IPS DF 6.9 (cell line): ENCODE measurements around the gene DGLUCY.

Experiments used
- DNase-seq: peaks from one replicate; pipeline ENCODE4 v3.0.0-alpha.2; 2013; ENCODE audit warnings: low read depth, low spot score
- H3K27ac ChIP-seq: one replicate; pipeline ENCODE4 v1.5.1; 2013; ENCODE audit warnings: low read length, control low read depth
- H3K27me3 ChIP-seq: 2 replicates; pipeline ENCODE4 v1.6.1; 2013; ENCODE audit warnings: mild to moderate bottlenecking, low read length; ENCODE audit not compliant: control insufficient read depth, insufficient read depth
- H3K36me3 ChIP-seq: 2 replicates; pipeline ENCODE4 v1.6.1; 2013; ENCODE audit warnings: low read length; ENCODE audit not compliant: control insufficient read depth, insufficient read depth
- H3K4me1 ChIP-seq: 2 replicates; pipeline ENCODE4 v1.6.1; 2013; ENCODE audit warnings: low read length; ENCODE audit not compliant: control insufficient read depth, insufficient read depth
- H3K4me3 ChIP-seq: 2 replicates; pipeline ENCODE4 v1.5.1; 2013; ENCODE audit warnings: mild to moderate bottlenecking, low read length
- H3K9me3 ChIP-seq: 2 replicates; pipeline ENCODE4 v1.6.1; 2013; ENCODE audit warnings: low read length, inconsistent platforms; ENCODE audit not compliant: control insufficient read depth, insufficient read depth
- WGBS: extraction: QIAGEN DNeasy Blood & Tissue Kit; methylation state at CpG from one replicate; pipeline ENCODE4 v1.1.7; 2013; ENCODE audit warnings: mixed read lengths, missing lambda C conversion rate; ENCODE audit not compliant: insufficient read length, insufficient coverage; 5-methylcytosine and 5-hydroxymethylcytosine counted together

Gene DGLUCY

DNA sequence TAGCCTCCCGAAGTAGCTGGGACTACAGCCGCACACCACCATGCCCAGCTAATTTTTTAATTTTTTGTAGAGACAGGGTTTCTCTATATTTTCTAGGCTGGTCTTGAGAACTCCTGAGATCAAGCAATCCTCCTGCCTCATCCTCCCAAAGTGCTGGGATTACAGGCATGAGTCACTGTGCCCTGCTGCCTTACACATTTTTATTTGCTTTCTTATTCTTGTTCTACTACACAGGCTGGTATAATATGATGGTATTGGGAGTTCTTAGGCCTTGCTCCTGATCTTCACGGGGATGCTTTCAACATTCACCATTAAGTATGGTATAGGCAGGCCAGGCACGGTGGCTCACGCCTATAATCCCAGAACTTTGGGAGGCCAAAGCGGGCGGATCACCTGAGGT is 21.2 kb downstream of the DGLUCY start:
- Histone ChIP-seq H3K4me1 (no peaks in the 10 kb centered on the region), H3K9me3 (no peaks in the 10 kb centered on the region), H3K27ac (no peak overlapping the region), H3K36me3 (no peaks in the 10 kb centered on the region; the same call in 1 of the 2 replicates), H3K27me3 (no peaks in the 10 kb centered on the region), H3K4me3 (no peak overlapping the region)
- WGBS: no CpG with 5 or more reads among the region's 7 CpGs
- no peak for DNase-seq

DNA sequence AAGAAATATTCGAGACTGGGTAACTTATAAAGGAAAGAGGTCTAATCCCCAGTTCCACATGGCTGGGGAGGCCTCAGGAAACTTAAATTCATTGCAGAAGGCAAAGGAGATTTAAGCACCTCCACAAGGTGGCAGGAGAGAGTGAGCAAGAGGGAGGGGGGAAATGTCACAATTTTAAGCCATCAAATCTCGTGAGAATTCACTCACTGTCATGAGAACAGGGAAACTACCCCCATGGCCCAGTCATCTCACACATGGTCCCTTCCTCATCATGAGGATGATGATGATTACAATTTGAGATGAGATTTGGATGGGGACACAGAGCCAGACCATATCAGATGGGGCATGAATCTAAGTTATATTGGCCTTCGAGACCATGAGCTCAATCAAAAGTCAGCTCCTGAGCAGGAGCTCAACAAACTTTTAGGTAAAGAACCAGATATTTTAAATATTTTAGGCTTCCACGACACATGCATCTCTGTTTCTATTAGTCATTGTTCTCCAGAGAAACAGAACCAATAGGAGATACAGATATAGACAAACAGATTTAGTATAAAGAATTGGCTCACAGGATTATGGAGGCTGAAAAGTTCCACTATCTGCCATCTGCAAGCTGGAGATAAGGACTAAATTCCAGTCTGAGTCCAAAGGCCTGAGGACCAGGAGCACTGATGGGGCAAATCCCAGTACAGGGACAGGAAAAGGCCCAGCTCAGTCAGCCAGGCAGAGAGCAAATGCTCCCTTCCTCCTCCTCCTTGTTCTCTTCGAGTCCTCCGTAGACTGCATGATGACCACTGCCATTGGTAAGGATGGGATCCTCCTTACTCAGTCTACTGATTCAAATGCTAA is 24.9 kb downstream of the DGLUCY start:
- no peaks in the 10 kb centered on the region; the same call in 1 of the 2 replicates for H3K4me1 ChIP-seq
- WGBS: no CpG with 5 or more reads among the region's 6 CpGs
- H3K27ac ChIP-seq: no peak overlapping the region
- H3K27me3 ChIP-seq: no peaks in the 10 kb centered on the region
- H3K9me3 ChIP-seq: no peaks in the 10 kb centered on the region
- H3K4me3 ChIP-seq: no peak overlapping the region
- no peaks in the 10 kb centered on the region; the same call in 1 of the 2 replicates for H3K36me3 ChIP-seq
- no peak for DNase-seq

DNA sequence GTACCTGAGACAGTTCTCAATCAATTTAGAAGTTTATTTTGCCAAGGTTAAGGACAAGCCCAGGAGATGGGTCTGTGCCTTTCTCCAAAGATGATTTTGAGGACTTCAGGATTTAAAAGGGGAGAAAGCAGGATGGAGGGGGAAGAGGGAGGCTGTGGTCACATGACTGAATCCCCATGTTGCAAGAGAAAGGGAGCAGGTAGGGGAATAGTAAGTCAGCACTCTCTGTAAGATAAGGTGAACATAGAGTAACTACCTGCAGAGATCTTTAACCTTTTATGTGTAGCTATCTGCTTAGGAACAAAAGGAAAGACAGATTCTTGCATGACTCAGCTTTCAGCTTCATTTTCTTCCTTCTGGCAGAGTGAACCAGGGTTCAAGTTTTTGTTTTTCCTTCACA is 25.9 kb downstream of the DGLUCY start:
- DNase-seq: no peak
- H3K27me3 ChIP-seq: no peaks in the 10 kb centered on the region
- H3K4me1 ChIP-seq: no peaks in the 10 kb centered on the region; the same call in 1 of the 2 replicates
- H3K27ac ChIP-seq: no peak overlapping the region
- no peak overlapping the region for H3K4me3 ChIP-seq
- H3K9me3 ChIP-seq: no peaks in the 10 kb centered on the region
- H3K36me3 ChIP-seq: no peaks in the 10 kb centered on the region; the same call in 1 of the 2 replicates

- DNase-seq: no peak
- Histone ChIP-seq H3K9me3 (no peaks in the 10 kb centered on the region), H3K27me3 (no peaks in the 10 kb centered on the region), H3K4me3 (no peak overlapping the region), H3K36me3 (no peaks in the 10 kb centered on the region), H3K27ac (no peak overlapping the region), H3K4me1 (no peaks in the 10 kb centered on the region; the same call in 1 of the 2 replicates)
- WGBS: no CpG with 5 or more reads among the region's 3 CpGs
Measured at GRCh38 chr14:91140672-91141071, 26.8 kb downstream of the DGLUCY start.

GRCh38 chr14:91142214-91142668 is 28.4 kb downstream of the DGLUCY start:
- Histone ChIP-seq H3K9me3 (no peaks in the 10 kb centered on the region), H3K27me3 (no peaks in the 10 kb centered on the region), H3K4me1 (no peaks in the 10 kb centered on the region; the same call in 1 of the 2 replicates), H3K4me3 (no peak overlapping the region), H3K36me3 (no peaks in the 10 kb centered on the region), H3K27ac (no peak overlapping the region)
- no CpG with 5 or more reads among the region's 1 CpG for WGBS
- no peak for DNase-seq

GRCh38 chr14:91143862-91144261 is 30.0 kb downstream of the DGLUCY start:
- Histone ChIP-seq H3K4me3 (no peak overlapping the region), H3K4me1 (no peaks in the 10 kb centered on the region; the same call in 1 of the 2 replicates), H3K27me3 (no peaks in the 10 kb centered on the region), H3K27ac (no peak overlapping the region), H3K36me3 (no peaks in the 10 kb centered on the region), H3K9me3 (no peaks in the 10 kb centered on the region)
- WGBS: no CpG with 5 or more reads among the region's 8 CpGs
- no peak for DNase-seq

DNA sequence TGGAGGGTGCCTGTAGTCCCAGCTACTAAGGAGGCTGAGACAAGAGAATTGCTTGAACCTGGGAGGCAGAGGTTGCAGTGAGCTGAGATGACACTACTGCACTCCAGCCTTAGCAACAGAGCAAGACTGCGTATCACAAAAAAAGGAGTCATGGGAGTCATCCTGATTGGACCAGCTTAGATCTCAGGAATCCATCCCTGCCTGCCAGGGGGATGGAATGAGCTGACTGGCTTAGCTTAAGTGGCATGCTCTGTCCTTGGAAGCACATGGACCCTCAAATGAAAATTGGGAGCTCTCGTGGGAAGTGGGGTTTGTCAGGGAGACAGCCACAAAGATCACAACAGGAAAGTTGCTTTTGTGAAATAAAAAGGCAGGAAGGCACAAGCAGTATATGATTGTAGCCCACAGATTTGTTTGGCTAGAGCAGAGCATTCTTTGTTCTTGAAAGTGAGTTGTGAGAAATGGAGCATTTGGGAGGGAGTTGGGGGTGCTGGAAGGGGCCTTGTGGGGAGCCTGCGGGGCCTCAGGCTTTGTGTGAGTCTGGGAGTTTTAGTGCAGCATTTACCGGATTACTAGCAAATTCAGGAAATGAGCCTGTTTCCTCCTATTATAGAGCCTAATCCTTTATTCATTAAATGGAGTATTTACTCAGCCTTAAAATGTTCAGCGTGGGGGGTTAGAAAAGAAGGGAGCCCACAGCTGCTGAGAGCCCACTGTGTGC is 30.7 kb downstream of the DGLUCY start:
- DNase-seq: no peak
- Histone ChIP-seq H3K4me3 (no peak overlapping the region), H3K27ac (no peak overlapping the region), H3K4me1 (no peaks in the 10 kb centered on the region; the same call in 1 of the 2 replicates), H3K36me3 (no peaks in the 10 kb centered on the region), H3K27me3 (no peaks in the 10 kb centered on the region), H3K9me3 (no peaks in the 10 kb centered on the region)
- WGBS: no CpG with 5 or more reads among the region's 5 CpGs

DNA sequence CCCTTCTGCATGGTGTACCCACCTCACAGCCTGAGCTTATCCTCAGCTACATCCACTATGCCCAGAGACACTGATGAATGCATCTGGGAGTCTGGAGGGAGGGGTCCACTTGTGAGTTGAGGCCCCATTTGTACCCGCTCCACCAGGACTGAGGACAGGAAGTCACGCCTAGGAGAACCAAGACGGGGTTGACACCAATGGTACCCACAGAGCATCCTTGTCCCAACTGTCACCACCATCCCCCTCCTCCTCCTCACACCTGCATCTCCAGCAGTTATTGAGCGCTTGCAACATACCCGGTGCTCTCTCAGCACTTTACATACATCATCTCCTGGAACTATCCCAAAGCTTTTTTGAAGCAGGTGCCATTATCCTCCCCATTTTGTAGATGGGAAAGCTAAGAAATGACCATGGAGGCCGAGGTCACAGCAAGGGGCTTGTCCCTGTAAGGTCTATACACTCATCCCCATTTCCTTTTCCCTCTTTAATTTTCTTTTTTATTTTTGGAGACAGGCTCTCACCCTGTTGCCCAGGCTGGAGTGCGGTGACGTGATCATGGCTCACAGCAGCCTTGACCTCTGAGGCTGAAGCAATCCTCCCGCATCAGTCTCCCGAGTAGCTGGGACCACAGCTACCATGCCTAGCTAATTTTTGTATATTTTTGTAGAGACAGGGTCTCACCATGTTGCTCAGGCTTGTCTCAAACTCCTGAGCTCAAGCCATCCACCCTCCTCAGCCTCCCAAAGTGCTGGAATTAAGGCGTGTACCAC is 31.7 kb downstream of the DGLUCY start:
- no peak for DNase-seq
- WGBS: no CpG with 5 or more reads among the region's 11 CpGs
- Histone ChIP-seq H3K36me3 (no peaks in the 10 kb centered on the region), H3K4me3 (no peak overlapping the region), H3K27ac (no peak overlapping the region), H3K9me3 (no peaks in the 10 kb centered on the region), H3K4me1 (no peaks in the 10 kb centered on the region; the same call in 1 of the 2 replicates), H3K27me3 (no peaks in the 10 kb centered on the region)

DNA sequence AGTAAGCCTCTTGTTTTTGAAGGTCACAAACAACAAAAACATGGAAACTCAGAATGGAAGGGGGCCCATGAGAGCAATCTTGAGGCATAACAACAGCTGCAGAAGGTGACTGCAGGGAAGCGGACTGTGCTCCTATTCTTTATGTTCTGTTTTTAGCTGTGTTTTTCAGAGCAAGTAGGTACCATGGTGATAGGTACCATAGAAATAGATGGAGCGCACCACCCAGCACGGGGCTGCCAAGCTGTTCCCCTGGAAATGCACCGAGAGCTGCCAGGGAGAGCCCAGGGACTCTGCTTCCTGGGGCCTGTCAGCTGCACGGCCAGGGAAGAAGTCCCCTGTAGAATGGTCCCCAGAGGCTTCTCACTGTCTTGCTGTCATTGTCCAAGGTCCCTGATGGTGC is 32.8 kb downstream of the DGLUCY start:
- Histone ChIP-seq H3K9me3 (no peaks in the 10 kb centered on the region), H3K27ac (no peak overlapping the region), H3K4me1 (no peaks in the 10 kb centered on the region), H3K4me3 (no peak overlapping the region), H3K27me3 (no peaks in the 10 kb centered on the region), H3K36me3 (no peaks in the 10 kb centered on the region)
- WGBS: no CpG with 5 or more reads among the region's 5 CpGs
- no peak for DNase-seq

- no peak for DNase-seq
- Histone ChIP-seq H3K27me3 (no peaks in the 10 kb centered on the region), H3K4me1 (no peaks in the 10 kb centered on the region), H3K36me3 (no peaks in the 10 kb centered on the region), H3K4me3 (no peak overlapping the region), H3K9me3 (no peaks in the 10 kb centered on the region), H3K27ac (no peak overlapping the region)
- WGBS: no CpG with 5 or more reads among the region's 6 CpGs
Measured at GRCh38 chr14:91149462-91149861, 35.6 kb downstream of the DGLUCY start.
